Liver (tissue), 9 donors: Measurements from ENCODE around the gene MRAP2. TPM values are rescaled to one million over a fixed set of nuclear protein-coding genes. Genes with fewer than 3 reads are reported as not detected.

ENCODE experiments used
- DNase-seq: peaks from one replicate; pipeline ENCODE4 v3.0.0-alpha.2; 2017; ENCODE audit warnings: low spot score
- H3K27ac ChIP-seq, 2 donors: one replicate each; pipeline ENCODE4 v1.7.0; 2013; ENCODE audit warnings: inconsistent platforms in 2 of 2, low read length in 2 of 2, control low read depth in 1 of 2, low read depth in 1 of 2, mild to moderate bottlenecking in 1 of 2
- H3K27me3 ChIP-seq, 4 donors: one replicate each; pipeline versions ENCODE4 v1.6.1 to v1.7.0; 2013; ENCODE audit warnings: low read length in 3 of 4, inconsistent platforms in 1 of 4, mild to moderate bottlenecking in 1 of 4, moderate library complexity in 1 of 4; ENCODE audit not compliant: control insufficient read depth in 4 of 4, insufficient read depth in 4 of 4
- H3K36me3 ChIP-seq, 4 donors: one replicate each; pipeline versions ENCODE4 v1.6.1 to v1.7.0; 2013; ENCODE audit warnings: low read length in 3 of 4, mild to moderate bottlenecking in 3 of 4, low read depth in 1 of 4, moderate library complexity in 1 of 4; ENCODE audit not compliant: control insufficient read depth in 4 of 4, insufficient read depth in 3 of 4
- H3K4me1 ChIP-seq, 4 donors: one replicate each; pipeline versions ENCODE4 v1.6.1 to v1.7.0; 2013; ENCODE audit warnings: low read length in 3 of 4, mild to moderate bottlenecking in 3 of 4, moderate library complexity in 1 of 4; ENCODE audit not compliant: control insufficient read depth in 4 of 4, insufficient read depth in 4 of 4
- H3K4me3 ChIP-seq, 3 donors: one replicate each; pipeline versions ENCODE4 v1.6.1 to v1.7.0; 2013; ENCODE audit warnings: low read length in 3 of 3, control low read depth in 1 of 3, low read depth in 1 of 3, mild to moderate bottlenecking in 1 of 3
- H3K9ac ChIP-seq, 2 donors: one replicate each; pipeline ENCODE4 v1.7.0; 2013; ENCODE audit warnings: low read length in 2 of 2, mild to moderate bottlenecking in 2 of 2, moderate library complexity in 2 of 2, control low read depth in 1 of 2, low read depth in 1 of 2
- H3K9me3 ChIP-seq, 4 donors: one replicate each; pipeline versions ENCODE4 v1.6.1 to v1.7.0; 2013; ENCODE audit warnings: low read length in 3 of 4; ENCODE audit not compliant: control insufficient read depth in 4 of 4
- ATF3 ChIP-seq: IDR thresholded peaks from 2 replicates; pipeline ENCODE4 v1.6.1; 2016; ENCODE audit warnings: antibody characterized with exemption
- CTCF ChIP-seq: fragments of 150-350 bp; IDR thresholded peaks from 2 replicates; pipeline ENCODE4 v1.5.1; 2017; ENCODE audit warnings: improper control_type of control experiment, low read depth, low read length; ENCODE audit not compliant: missing input control
- EGR1 ChIP-seq, 2 donors: IDR thresholded peaks; 2 replicates each; pipeline ENCODE4 v1.6.1; 2016 to 2018; ENCODE audit warnings: antibody characterized with exemption in 2 of 2, low read depth in 2 of 2
- FOXA1 ChIP-seq: IDR thresholded peaks from 2 replicates; pipeline ENCODE4 v1.6.1; 2016; ENCODE audit warnings: antibody characterized with exemption
- FOXA2 ChIP-seq: IDR thresholded peaks from 2 replicates; pipeline ENCODE4 v1.6.1; 2016; ENCODE audit warnings: antibody characterized with exemption
- HNF4A ChIP-seq, 2 donors: conservative IDR thresholded peaks; 2 replicates each; pipeline ENCODE4 v1.6.1; 2016; ENCODE audit warnings: antibody characterized with exemption in 2 of 2, mild to moderate bottlenecking in 2 of 2
- HNF4G ChIP-seq: IDR thresholded peaks from 2 replicates; pipeline ENCODE4 v1.6.1; 2016; ENCODE audit warnings: antibody characterized with exemption
- JUND ChIP-seq, 2 donors: IDR thresholded peaks; 2 replicates each; pipeline ENCODE4 v1.6.1; 2016; ENCODE audit warnings: antibody characterized with exemption in 2 of 2
- MAX ChIP-seq: IDR thresholded peaks from 2 replicates; pipeline ENCODE4 v1.6.1; 2016; ENCODE audit warnings: antibody characterized with exemption
- NR2F2 ChIP-seq: IDR thresholded peaks from 2 replicates; pipeline ENCODE4 v1.6.1; 2016; ENCODE audit warnings: antibody characterized with exemption
- REST ChIP-seq: IDR thresholded peaks from 2 replicates; pipeline ENCODE4 v1.6.1; 2016; ENCODE audit warnings: antibody characterized with exemption, mild to moderate bottlenecking
- SP1 ChIP-seq: IDR thresholded peaks from 2 replicates; pipeline ENCODE4 v1.6.1; 2018; ENCODE audit warnings: antibody characterized with exemption, mild to moderate bottlenecking
- TAF1 ChIP-seq: conservative IDR thresholded peaks from 2 replicates; pipeline ENCODE4 v1.6.1; 2016; ENCODE audit warnings: antibody characterized with exemption, mild to moderate bottlenecking
- YY1 ChIP-seq: IDR thresholded peaks from 2 replicates; pipeline ENCODE4 v1.6.1; 2016; ENCODE audit warnings: antibody characterized with exemption, mild to moderate bottlenecking
- ZBTB33 ChIP-seq: IDR thresholded peaks from 2 replicates; pipeline ENCODE4 v1.6.1; 2016; ENCODE audit warnings: antibody characterized with exemption
- WGBS: extraction: QIAGEN DNeasy Blood & Tissue Kit; methylation state at CpG from one replicate; pipeline ENCODE4 v1.1.7; 2013; 5-methylcytosine and 5-hydroxymethylcytosine counted together
- polyA plus RNA-seq, 2 donors: library from polyadenylated mRNA; stranded (reverse) in 1 of 2; unstranded in 1 of 2; fragments of 200-250 nt in 1 of 2; fragments of >200 nt in 1 of 2; fragmentation: Nextera tagmentation in 1 of 2; extraction: Ambion mirVana in 1 of 2; gene quantifications; one replicate each; pipeline versions ENCODE4 v1.2.1 to v1.2.3, GENCODE V29; 2013 to 2015
- total RNA-seq, 2 donors: library from RNA; depleted of rRNA; stranded (reverse); fragments of >200 nt; gene quantifications; one replicate each; pipeline ENCODE4 v1.2.3, GENCODE V29; 2014
- donor health status: healthy.
- donor health status: healthy.
- donor health status: healthy.
- donor health status: healthy.
- donor health status: healthy.

Gene MRAP2
- total and polyA plus RNA-seq, 4 donors, result 0.05 to 0.51 (median 0.08) TPM; not detected in 1

GRCh38 chr6:84037425-84038089 lies 4.0 kb downstream of the MRAP2 start (continued):
- TF ChIP-seq HNF4G (no peak), TAF1 (no peak), FOXA2 (no peak), FOXA1 (no peak), NR2F2 (no peak), SP1 (no peak), ATF3 (no peak), EGR1 (IDR thresholded peaks at IDR 0.05; ENCODE audit: low read depth in 2 of 2) (no peak)

- no peaks in the 10 kb centered on the region for H3K27me3 ChIP-seq
- no peaks in the 10 kb centered on the region for H3K36me3 ChIP-seq
- no peak for DNase-seq
- WGBS, result 60% methylated on average over 1 of the region's 1 CpG
- TF ChIP-seq YY1 (no peak), JUND (IDR thresholded peaks at IDR 0.05) (no peak), HNF4G (no peak), EGR1 (IDR thresholded peaks at IDR 0.05; ENCODE audit: low read depth in 2 of 2) (no peak), FOXA2 (no peak), SP1 (no peak), REST (no peak), HNF4A (conservative IDR thresholded peaks at IDR 0.05) (no peak), MAX (no peak), CTCF (no peak), FOXA1 (no peak), TAF1 (no peak)
- H3K9me3 ChIP-seq, result no peaks in the 10 kb centered on the region
- H3K4me1 ChIP-seq, result no peaks in the 10 kb centered on the region
- no peak overlapping the region for H3K9ac ChIP-seq
- H3K4me3 ChIP-seq, result no peak overlapping the region
- H3K27ac ChIP-seq, result no peak overlapping the region
Observed at GRCh38 chr6:84042603-84043002, 9.0 kb downstream of the MRAP2 start.

GRCh38 chr6:84043555-84043954 lies 10.0 kb downstream of the MRAP2 start:
- no peak for TF ChIP-seq ZBTB33
- H3K4me3 ChIP-seq, result no peak overlapping the region
- H3K9me3 ChIP-seq, result no peaks in the 10 kb centered on the region
- H3K36me3 ChIP-seq, result no peaks in the 10 kb centered on the region
- H3K27ac ChIP-seq, result no peak overlapping the region
- DNase-seq, result no peak
- no peaks in the 10 kb centered on the region for H3K4me1 ChIP-seq
- 92% methylated on average over 1 of the region's 1 CpG for whole genome bisulfite sequencing
- H3K9ac ChIP-seq, result no peak overlapping the region
- H3K27me3 ChIP-seq, result no peaks in the 10 kb centered on the region
